WERI-Rb-1 (cell line): ENCODE measurements around the gene FTO.
"Not testable (repeated sequence)": the region's sequence is repeated elsewhere in the genome, so short reads cannot be mapped to it uniquely, and the experiment has no call there.

ENCODE experiments used
- DNase-seq: peaks from one replicate; pipeline ENCODE4 v3.0.0-alpha.2; 2020
- H3K27ac ChIP-seq: fragments of 250-450 bp; sonication (Bioruptor Pico); 2 replicates; pipeline ENCODE4 v1.5.1; 2020; ENCODE audit warnings: mild to moderate bottlenecking, moderate library complexity
- H3K27me3 ChIP-seq: fragments of 250-450 bp; sonication (Bioruptor Pico); 2 replicates; pipeline ENCODE4 v1.5.1; 2021; ENCODE audit warnings: mild to moderate bottlenecking, low read depth, moderate library complexity; ENCODE audit not compliant: insufficient read depth, severe bottlenecking
- H3K36me3 ChIP-seq: fragments of 250-450 bp; sonication (Bioruptor Pico); 2 replicates; pipeline ENCODE4 v1.5.1; 2020; ENCODE audit warnings: mild to moderate bottlenecking, moderate library complexity
- H3K4me3 ChIP-seq: 2 replicates; pipeline ENCODE4 v1.5.1; 2011; ENCODE audit warnings: low read depth, mild to moderate bottlenecking, control low read depth, low read length
- H3K9me3 ChIP-seq: fragments of 250-450 bp; sonication (Bioruptor Pico); 2 replicates; pipeline ENCODE4 v1.5.1; 2021; ENCODE audit warnings: mild to moderate bottlenecking, moderate library complexity; ENCODE audit not compliant: severe bottlenecking
- CTCF ChIP-seq: IDR thresholded peaks from 2 replicates; pipeline ENCODE4 v1.5.1; 2011; ENCODE audit warnings: low read depth, mild to moderate bottlenecking, control low read depth, inconsistent platforms, low read length

The FTO gene

GRCh38 chr16:54177862-54178477 lies 474.0 kb downstream of the FTO start:
- Histone ChIP-seq H3K9me3 (no peaks in the 10 kb centered on the region), H3K4me3 (no peak overlapping the region), H3K27me3 (no peaks in the 10 kb centered on the region), H3K36me3 (no peaks in the 10 kb centered on the region), H3K27ac (peak overlapping the region; percentile 86)
- no peak for TF ChIP-seq CTCF
- no peak for DNase-seq

- no peaks in the 10 kb centered on the region for H3K9me3 ChIP-seq
- no peaks in the 10 kb centered on the region for H3K27me3 ChIP-seq
- no peaks in the 10 kb centered on the region for H3K36me3 ChIP-seq
- no peak for TF ChIP-seq CTCF
- H3K27ac ChIP-seq: peak overlapping the region; percentile 86
- no peak overlapping the region for H3K4me3 ChIP-seq
- peak; percentile 71 for DNase-seq
Observed at GRCh38 chr16:54178478-54178976, 474.6 kb downstream of the FTO start.

GRCh38 chr16:54180421-54181359 lies 476.7 kb downstream of the FTO start:
- no peak overlapping the region for H3K27ac ChIP-seq
- H3K27me3 ChIP-seq: no peaks in the 10 kb centered on the region
- no peak for TF ChIP-seq CTCF
- no peak overlapping the region for H3K4me3 ChIP-seq
- H3K36me3 ChIP-seq: no peaks in the 10 kb centered on the region
- DNase-seq: no peak
- H3K9me3 ChIP-seq: no peaks in the 10 kb centered on the region

GRCh38 chr16:54181683-54182329 lies 477.9 kb downstream of the FTO start:
- H3K27me3 ChIP-seq, H3K36me3 ChIP-seq, DNase-seq, H3K9me3 ChIP-seq, H3K27ac ChIP-seq, H3K4me3 ChIP-seq: not testable (repeated sequence)

GRCh38 chr16:54185045-54185444 lies 481.1 kb downstream of the FTO start:
- no peak overlapping the region for H3K4me3 ChIP-seq
- no peak overlapping the region for H3K27ac ChIP-seq
- H3K27me3 ChIP-seq: no peaks in the 10 kb centered on the region
- H3K36me3 ChIP-seq: no peaks in the 10 kb centered on the region
- DNase-seq: no peak
- no peak for TF ChIP-seq CTCF
- peaks cover 2% of the 10 kb centered on the region for H3K9me3 ChIP-seq

GRCh38 chr16:54191163-54191562 lies 487.2 kb downstream of the FTO start:
- Histone ChIP-seq H3K4me3 (no peak overlapping the region), H3K36me3 (no peaks in the 10 kb centered on the region), H3K27ac (no peak overlapping the region), H3K9me3 (peaks cover 2% of the 10 kb centered on the region), H3K27me3 (no peaks in the 10 kb centered on the region)
- TF ChIP-seq CTCF: no peak
- DNase-seq: no peak
